ENCODE results near the gene C11orf91.
A peak's percentile ranks its signal among the peaks of the same experiment; 100 is the strongest.

C11orf91 gene

DNA sequence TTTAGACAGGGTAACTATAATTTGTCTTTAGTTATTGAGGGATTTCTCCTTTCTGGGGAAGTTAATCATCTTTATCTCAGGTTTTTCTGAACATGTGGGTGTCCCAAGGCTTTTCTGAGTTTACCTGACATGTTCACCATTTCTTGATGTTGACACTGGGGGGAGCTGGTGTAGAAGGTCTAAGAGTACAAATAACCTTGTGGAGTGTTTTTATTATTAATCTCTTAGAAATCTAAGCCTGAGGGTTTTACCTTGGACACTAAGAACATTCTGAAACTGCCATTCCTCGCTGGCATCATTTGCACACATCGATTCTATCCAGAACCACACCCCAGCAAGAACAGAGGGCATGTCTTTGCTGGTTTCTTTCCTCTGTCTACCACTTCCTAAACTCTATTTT, 15.6 kb upstream of the C11orf91 start:
- Histone ChIP-seq H3K9me3 (ENCODE audit: insufficient read depth, low read length) (no peaks in the 10 kb centered on the region), H3K27me3 (ENCODE audit: low read depth, low read length) (no peaks in the 10 kb centered on the region), H3K4me1 (ENCODE audit: low read length) (no peaks in the 10 kb centered on the region), H3K79me2 (ENCODE audit: low read length) (no peaks in the 10 kb centered on the region), H2AFZ (ENCODE audit: low read depth, low read length) (no peak overlapping the region), H3K27ac (ENCODE audit: low read length) (no peak overlapping the region), H3K4me3 (ENCODE audit: low read length) (no peak overlapping the region), H3K9ac (ENCODE audit: low read length) (no peak overlapping the region), H3K36me3 (replicated peaks; ENCODE audit: low read depth, low read length) (peaks cover 38% of the 10 kb centered on the region), H3K4me2 (ENCODE audit: low read length) (no peak overlapping the region), H4K20me1 (ENCODE audit: insufficient read depth, low read length) (peaks cover 3% of the 10 kb centered on the region; the same call in 1 of the 2 replicates)
- TF ChIP-seq, protein P1, sequence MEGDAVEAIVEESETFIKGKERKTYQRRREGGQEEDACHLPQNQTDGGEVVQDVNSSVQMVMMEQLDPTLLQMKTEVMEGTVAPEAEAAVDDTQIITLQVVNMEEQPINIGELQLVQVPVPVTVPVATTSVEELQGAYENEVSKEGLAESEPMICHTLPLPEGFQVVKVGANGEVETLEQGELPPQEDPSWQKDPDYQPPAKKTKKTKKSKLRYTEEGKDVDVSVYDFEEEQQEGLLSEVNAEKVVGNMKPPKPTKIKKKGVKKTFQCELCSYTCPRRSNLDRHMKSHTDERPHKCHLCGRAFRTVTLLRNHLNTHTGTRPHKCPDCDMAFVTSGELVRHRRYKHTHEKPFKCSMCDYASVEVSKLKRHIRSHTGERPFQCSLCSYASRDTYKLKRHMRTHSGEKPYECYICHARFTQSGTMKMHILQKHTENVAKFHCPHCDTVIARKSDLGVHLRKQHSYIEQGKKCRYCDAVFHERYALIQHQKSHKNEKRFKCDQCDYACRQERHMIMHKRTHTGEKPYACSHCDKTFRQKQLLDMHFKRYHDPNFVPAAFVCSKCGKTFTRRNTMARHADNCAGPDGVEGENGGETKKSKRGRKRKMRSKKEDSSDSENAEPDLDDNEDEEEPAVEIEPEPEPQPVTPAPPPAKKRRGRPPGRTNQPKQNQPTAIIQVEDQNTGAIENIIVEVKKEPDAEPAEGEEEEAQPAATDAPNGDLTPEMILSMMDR (IDR thresholded peaks at IDR 0.05; ENCODE audit: low read depth, low read length), result peak; percentile 55
- no peak for TF ChIP-seq EZH2phosphoT487 (IDR thresholded peaks at IDR 0.05; ENCODE audit: low read depth)

DNA sequence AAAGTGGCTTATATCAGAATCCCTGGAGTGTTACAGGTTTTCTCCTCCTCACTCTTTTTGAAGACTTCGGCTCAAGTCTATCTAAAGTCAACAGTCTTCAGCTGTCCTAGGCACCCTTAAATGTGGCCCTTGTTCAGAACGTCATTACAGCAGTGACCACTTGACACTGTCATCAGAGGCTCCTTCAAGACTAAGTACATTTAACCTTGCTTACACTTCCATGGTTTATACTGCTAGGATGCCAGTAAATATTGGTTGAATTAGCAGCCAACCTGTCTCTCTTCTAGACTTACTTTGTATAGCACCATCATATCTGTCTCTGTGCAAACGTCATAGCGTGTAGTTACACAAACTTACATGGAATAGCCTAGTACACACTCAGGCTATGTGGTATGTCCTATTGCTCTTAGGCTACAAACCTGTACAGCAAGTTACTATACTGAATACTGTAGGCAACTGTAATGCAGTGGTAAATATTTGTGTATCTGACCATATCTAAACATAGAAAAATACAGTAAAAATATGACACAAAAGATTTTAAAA, 13.3 kb upstream of the C11orf91 start:
- H3K27ac ChIP-seq (ENCODE audit: low read length), result no peak overlapping the region
- no peaks in the 10 kb centered on the region for H3K4me1 ChIP-seq (ENCODE audit: low read length)
- no peak overlapping the region for H2AFZ ChIP-seq (ENCODE audit: low read depth, low read length)
- no peak overlapping the region for H3K4me2 ChIP-seq (ENCODE audit: low read length)
- no peaks in the 10 kb centered on the region for H3K79me2 ChIP-seq (ENCODE audit: low read length)
- H4K20me1 ChIP-seq (ENCODE audit: insufficient read depth, low read length), result peaks cover 3% of the 10 kb centered on the region; the same call in 1 of the 2 replicates
- peaks cover 39% of the 10 kb centered on the region for H3K36me3 ChIP-seq (replicated peaks; ENCODE audit: low read depth, low read length)
- no peaks in the 10 kb centered on the region for H3K9me3 ChIP-seq (ENCODE audit: insufficient read depth, low read length)
- H3K9ac ChIP-seq (ENCODE audit: low read length), result no peak overlapping the region
- H3K4me3 ChIP-seq (ENCODE audit: low read length), result no peak overlapping the region
- H3K27me3 ChIP-seq (ENCODE audit: low read depth, low read length), result no peaks in the 10 kb centered on the region
- TF ChIP-seq EZH2phosphoT487 (IDR thresholded peaks at IDR 0.05; ENCODE audit: low read depth), result no peak
- TF ChIP-seq, protein P1 (IDR thresholded peaks at IDR 0.05; ENCODE audit: low read depth, low read length), result no peak

DNA sequence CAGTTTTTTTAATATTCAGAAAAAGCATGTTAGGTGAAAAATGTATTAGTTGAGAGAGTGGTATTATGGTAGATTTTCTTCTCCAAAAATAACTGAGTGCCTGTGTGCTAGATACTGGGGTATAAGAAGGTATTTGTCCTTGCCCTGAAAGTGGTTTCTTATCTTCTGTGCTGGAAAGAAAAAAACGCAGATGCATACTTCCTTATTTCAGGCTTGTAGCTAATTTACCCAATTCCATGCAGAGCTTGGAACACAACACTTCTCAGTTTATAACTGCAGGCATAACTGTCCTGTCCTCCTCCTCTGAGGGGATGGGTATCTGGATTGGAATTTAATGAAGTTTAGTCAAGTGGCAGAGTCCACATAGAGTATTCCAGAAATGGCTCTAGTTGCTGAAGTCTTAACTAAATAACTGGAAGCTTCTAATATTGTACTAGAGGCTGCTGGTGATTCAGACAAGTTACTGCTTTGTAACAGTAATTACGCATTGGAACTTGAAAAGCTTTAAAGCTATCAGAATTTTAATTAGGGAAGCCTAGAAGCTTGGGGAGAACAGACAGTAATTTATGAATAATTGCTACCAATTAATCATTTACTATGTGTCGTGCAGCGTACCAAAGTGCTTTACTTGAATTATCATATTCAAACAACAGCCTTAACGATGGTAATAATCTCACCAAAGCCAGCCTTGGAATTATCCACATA, 12.7 kb upstream of the C11orf91 start:
- no peaks in the 10 kb centered on the region for H3K79me2 ChIP-seq (ENCODE audit: low read length)
- no peak overlapping the region for H2AFZ ChIP-seq (ENCODE audit: low read depth, low read length)
- no peak overlapping the region for H3K4me3 ChIP-seq (ENCODE audit: low read length)
- no peaks in the 10 kb centered on the region for H3K9me3 ChIP-seq (ENCODE audit: insufficient read depth, low read length)
- TF ChIP-seq, protein P1 (IDR thresholded peaks at IDR 0.05; ENCODE audit: low read depth, low read length), result no peak
- TF ChIP-seq EZH2phosphoT487 (IDR thresholded peaks at IDR 0.05; ENCODE audit: low read depth), result no peak
- H3K27me3 ChIP-seq (ENCODE audit: low read depth, low read length), result no peaks in the 10 kb centered on the region
- peaks cover 41% of the 10 kb centered on the region for H3K36me3 ChIP-seq (replicated peaks; ENCODE audit: low read depth, low read length)
- no peaks in the 10 kb centered on the region for H3K4me1 ChIP-seq (ENCODE audit: low read length)
- no peak overlapping the region for H3K9ac ChIP-seq (ENCODE audit: low read length)
- H4K20me1 ChIP-seq (ENCODE audit: insufficient read depth, low read length), result peaks cover under 1% of the 10 kb centered on the region; the same call in 1 of the 2 replicates
- no peak overlapping the region for H3K4me2 ChIP-seq (ENCODE audit: low read length)
- no peak overlapping the region for H3K27ac ChIP-seq (ENCODE audit: low read length)

DNA sequence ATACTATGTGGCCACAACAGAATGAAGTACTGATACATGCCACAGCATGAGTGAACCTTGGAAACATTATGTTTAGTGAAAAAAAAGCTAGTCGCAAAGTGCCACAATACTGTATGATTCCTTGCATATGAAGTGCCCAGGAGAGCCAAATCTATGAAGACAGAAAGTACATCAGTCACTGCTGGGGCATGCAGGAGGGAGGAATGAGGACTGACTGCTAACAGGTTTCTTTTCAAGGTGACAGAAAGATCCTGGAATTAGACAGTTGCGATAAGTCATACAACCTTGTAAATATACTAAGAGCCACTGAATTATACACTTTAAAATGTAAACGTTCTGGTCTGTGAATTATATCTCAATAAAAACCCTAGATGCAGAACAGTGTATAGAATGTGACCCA, 11.8 kb upstream of the C11orf91 start:
- Histone ChIP-seq H2AFZ (ENCODE audit: low read depth, low read length) (no peak overlapping the region), H3K4me3 (ENCODE audit: low read length) (no peak overlapping the region), H3K27me3 (ENCODE audit: low read depth, low read length) (no peaks in the 10 kb centered on the region), H3K79me2 (ENCODE audit: low read length) (no peaks in the 10 kb centered on the region), H3K4me2 (ENCODE audit: low read length) (no peak overlapping the region), H3K9me3 (ENCODE audit: insufficient read depth, low read length) (no peaks in the 10 kb centered on the region), H3K27ac (ENCODE audit: low read length) (no peak overlapping the region), H3K4me1 (ENCODE audit: low read length) (no peaks in the 10 kb centered on the region), H4K20me1 (ENCODE audit: insufficient read depth, low read length) (no peaks in the 10 kb centered on the region; the same call in 1 of the 2 replicates), H3K36me3 (replicated peaks; ENCODE audit: low read depth, low read length) (peaks cover 38% of the 10 kb centered on the region), H3K9ac (ENCODE audit: low read length) (no peak overlapping the region)
- no peak for TF ChIP-seq EZH2phosphoT487 (IDR thresholded peaks at IDR 0.05; ENCODE audit: low read depth)
- TF ChIP-seq, protein P1 (IDR thresholded peaks at IDR 0.05; ENCODE audit: low read depth, low read length), result no peak
